Hepatocyte (in vitro differentiated cells): Measurements from ENCODE around the gene TEX47. TPM values are rescaled to one million over a fixed set of nuclear protein-coding genes. Genes with fewer than 3 reads are reported as not detected.

Source experiments
- DNase-seq: peaks from one replicate; pipeline ENCODE4 v3.0.0-alpha.2; 2016; ENCODE audit warnings: low spot score
- H2AFZ ChIP-seq: fragments of 200-600 bp; sonication (generic); 2 replicates; pipeline ENCODE4 v1.6.0; 2016; ENCODE audit warnings: antibody characterized with exemption, mild to moderate bottlenecking
- H3K27ac ChIP-seq: fragments of 200-600 bp; sonication (generic); 2 replicates; pipeline ENCODE4 v1.5.1; 2016; ENCODE audit warnings: mild to moderate bottlenecking
- H3K27me3 ChIP-seq: fragments of 200-600 bp; sonication (generic); 2 replicates; pipeline ENCODE4 v1.6.1; 2016
- H3K36me3 ChIP-seq: fragments of 200-600 bp; sonication (generic); replicated peaks from 2 replicates; pipeline ENCODE4 v1.5.1; 2016; ENCODE audit warnings: low read depth; ENCODE audit not compliant: insufficient read depth
- H3K4me1 ChIP-seq: fragments of 200-600 bp; sonication (generic); 2 replicates; pipeline ENCODE4 v1.5.1; 2016; ENCODE audit warnings: mild to moderate bottlenecking, moderate library complexity; ENCODE audit not compliant: insufficient read depth
- H3K4me2 ChIP-seq: fragments of 200-600 bp; sonication (generic); 2 replicates; pipeline ENCODE4 v1.6.0; 2016
- H3K4me3 ChIP-seq: fragments of 200-600 bp; sonication (generic); 2 replicates; pipeline ENCODE4 v1.5.1; 2016; ENCODE audit warnings: mild to moderate bottlenecking
- H3K79me2 ChIP-seq: fragments of 200-600 bp; sonication (generic); 2 replicates; pipeline ENCODE4 v1.6.0; 2017; ENCODE audit warnings: mild to moderate bottlenecking
- H3K9me2 ChIP-seq: fragments of 200-600 bp; sonication (generic); replicated peaks from 2 replicates; pipeline ENCODE4 v1.6.0; 2017; ENCODE audit warnings: mild to moderate bottlenecking; ENCODE audit not compliant: insufficient read depth
- H3K9me3 ChIP-seq: fragments of 200-600 bp; sonication (generic); 2 replicates; pipeline ENCODE4 v1.5.1; 2016; ENCODE audit warnings: low read depth, mild to moderate bottlenecking
- H4K20me1 ChIP-seq: fragments of 200-600 bp; sonication (generic); 2 replicates; pipeline ENCODE4 v1.6.0; 2016; ENCODE audit warnings: mild to moderate bottlenecking; ENCODE audit not compliant: insufficient read depth, poor library complexity, severe bottlenecking
- EZH2 ChIP-seq: fragments of 200-600 bp; sonication (generic); IDR thresholded peaks from 2 replicates; pipeline ENCODE4 v1.6.1; 2016; ENCODE audit warnings: antibody characterized with exemption, mild to moderate bottlenecking, borderline replicate concordance
- EZH2phosphoT487 ChIP-seq: fragments of 200-600 bp; sonication (generic); IDR thresholded peaks from one replicate; pipeline ENCODE4 v1.6.1; 2018; ENCODE audit warnings: antibody characterized with exemption, mild to moderate bottlenecking, low read depth, moderate library complexity; ENCODE audit not compliant: unreplicated experiment, severe bottlenecking
- WGBS: methylation state at CpG from one replicate; pipeline ENCODE4 v1.1.6; 2016; ENCODE audit warnings: low lambda C conversion rate; ENCODE audit errors: missing lambda C conversion rate; 5-methylcytosine and 5-hydroxymethylcytosine counted together
- polyA plus RNA-seq: library from polyadenylated mRNA; unstranded; fragments of >200 nt; fragmentation: Nextera tagmentation; extraction: Ambion mirVana; gene quantifications from 2 replicates; pipeline ENCODE4 v1.2.1, GENCODE V29; 2016
- total RNA-seq: library from RNA; depleted of rRNA; stranded (reverse); fragments of >200 nt; gene quantifications from 2 replicates; pipeline ENCODE4 v1.2.3, GENCODE V29; 2014
- TF ChIP-seq, protein P1 (sequence below): fragments of 200-600 bp; sonication (generic); IDR thresholded peaks from 2 replicates; pipeline ENCODE4 v1.5.1; 2016; ENCODE audit warnings: antibody characterized with exemption, mild to moderate bottlenecking; ENCODE audit not compliant: poor library complexity

Gene TEX47
- total and polyA plus RNA-seq, 2 experiments from 2014 or later: not detected

DNA sequence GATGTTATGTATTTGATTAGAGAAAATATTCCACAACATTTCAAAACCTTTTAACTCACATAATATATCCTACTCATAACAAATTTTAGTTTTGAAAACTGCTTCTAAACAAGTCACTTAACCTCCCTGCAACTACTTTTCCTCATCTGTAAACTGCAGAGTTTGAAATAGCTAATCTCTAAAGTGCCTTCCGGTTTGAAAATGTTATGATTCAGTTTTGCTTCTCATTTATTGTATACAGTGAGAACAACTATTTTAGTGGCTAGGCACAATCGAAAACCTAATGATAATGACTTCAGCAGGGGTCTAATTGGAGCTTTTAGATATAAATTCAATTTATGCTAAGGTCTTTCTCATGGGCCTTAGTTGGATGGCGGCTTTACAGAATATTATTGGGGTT, 30.7 kb upstream of the TEX47 start:
- Histone ChIP-seq H3K9me3 (no peaks in the 10 kb centered on the region), H3K27ac (no peak overlapping the region), H3K4me3 (no peak overlapping the region), H3K79me2 (no peaks in the 10 kb centered on the region), H3K9me2 (no peaks in the 10 kb centered on the region), H3K4me1 (no peaks in the 10 kb centered on the region), H3K27me3 (no peaks in the 10 kb centered on the region), H3K4me2 (no peak overlapping the region), H3K36me3 (no peaks in the 10 kb centered on the region), H2AFZ (no peak overlapping the region), H4K20me1 (no peaks in the 10 kb centered on the region)
- 85% methylated on average over 3 of the region's 3 CpGs for WGBS
- no peak for DNase-seq
- TF ChIP-seq, protein P1, sequence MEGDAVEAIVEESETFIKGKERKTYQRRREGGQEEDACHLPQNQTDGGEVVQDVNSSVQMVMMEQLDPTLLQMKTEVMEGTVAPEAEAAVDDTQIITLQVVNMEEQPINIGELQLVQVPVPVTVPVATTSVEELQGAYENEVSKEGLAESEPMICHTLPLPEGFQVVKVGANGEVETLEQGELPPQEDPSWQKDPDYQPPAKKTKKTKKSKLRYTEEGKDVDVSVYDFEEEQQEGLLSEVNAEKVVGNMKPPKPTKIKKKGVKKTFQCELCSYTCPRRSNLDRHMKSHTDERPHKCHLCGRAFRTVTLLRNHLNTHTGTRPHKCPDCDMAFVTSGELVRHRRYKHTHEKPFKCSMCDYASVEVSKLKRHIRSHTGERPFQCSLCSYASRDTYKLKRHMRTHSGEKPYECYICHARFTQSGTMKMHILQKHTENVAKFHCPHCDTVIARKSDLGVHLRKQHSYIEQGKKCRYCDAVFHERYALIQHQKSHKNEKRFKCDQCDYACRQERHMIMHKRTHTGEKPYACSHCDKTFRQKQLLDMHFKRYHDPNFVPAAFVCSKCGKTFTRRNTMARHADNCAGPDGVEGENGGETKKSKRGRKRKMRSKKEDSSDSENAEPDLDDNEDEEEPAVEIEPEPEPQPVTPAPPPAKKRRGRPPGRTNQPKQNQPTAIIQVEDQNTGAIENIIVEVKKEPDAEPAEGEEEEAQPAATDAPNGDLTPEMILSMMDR: no peak
- TF ChIP-seq EZH2 (no peak), EZH2phosphoT487 (no peak)

DNA sequence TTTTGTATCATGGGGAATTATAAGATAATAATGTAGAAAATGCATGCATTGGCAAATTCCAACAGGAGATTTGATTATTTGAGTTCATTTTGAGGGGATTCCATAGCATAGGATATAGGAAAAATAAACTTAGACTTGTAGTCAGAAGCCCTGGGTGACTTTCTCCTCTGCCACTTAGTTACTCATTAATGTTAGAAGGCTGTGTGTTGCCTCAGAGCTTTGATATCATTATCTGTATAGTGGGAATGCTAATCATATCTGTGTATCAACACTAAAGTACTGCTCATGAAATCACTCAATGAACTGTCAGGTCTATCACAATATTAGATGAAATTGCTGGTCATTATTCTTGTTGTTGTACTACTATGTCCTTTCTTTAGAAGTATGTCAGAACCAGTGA, 23.0 kb upstream of the TEX47 start:
- Histone ChIP-seq H3K36me3 (no peaks in the 10 kb centered on the region), H3K9me3 (no peaks in the 10 kb centered on the region), H3K27ac (no peak overlapping the region), H3K27me3 (no peaks in the 10 kb centered on the region), H2AFZ (no peak overlapping the region), H3K4me2 (no peak overlapping the region), H3K9me2 (no peaks in the 10 kb centered on the region), H3K79me2 (no peaks in the 10 kb centered on the region), H4K20me1 (no peaks in the 10 kb centered on the region), H3K4me3 (no peak overlapping the region), H3K4me1 (peaks cover 3% of the 10 kb centered on the region)
- no peak for DNase-seq
- no peak for TF ChIP-seq EZH2
- no peak for TF ChIP-seq EZH2phosphoT487
- TF ChIP-seq, protein P1: no peak

DNA sequence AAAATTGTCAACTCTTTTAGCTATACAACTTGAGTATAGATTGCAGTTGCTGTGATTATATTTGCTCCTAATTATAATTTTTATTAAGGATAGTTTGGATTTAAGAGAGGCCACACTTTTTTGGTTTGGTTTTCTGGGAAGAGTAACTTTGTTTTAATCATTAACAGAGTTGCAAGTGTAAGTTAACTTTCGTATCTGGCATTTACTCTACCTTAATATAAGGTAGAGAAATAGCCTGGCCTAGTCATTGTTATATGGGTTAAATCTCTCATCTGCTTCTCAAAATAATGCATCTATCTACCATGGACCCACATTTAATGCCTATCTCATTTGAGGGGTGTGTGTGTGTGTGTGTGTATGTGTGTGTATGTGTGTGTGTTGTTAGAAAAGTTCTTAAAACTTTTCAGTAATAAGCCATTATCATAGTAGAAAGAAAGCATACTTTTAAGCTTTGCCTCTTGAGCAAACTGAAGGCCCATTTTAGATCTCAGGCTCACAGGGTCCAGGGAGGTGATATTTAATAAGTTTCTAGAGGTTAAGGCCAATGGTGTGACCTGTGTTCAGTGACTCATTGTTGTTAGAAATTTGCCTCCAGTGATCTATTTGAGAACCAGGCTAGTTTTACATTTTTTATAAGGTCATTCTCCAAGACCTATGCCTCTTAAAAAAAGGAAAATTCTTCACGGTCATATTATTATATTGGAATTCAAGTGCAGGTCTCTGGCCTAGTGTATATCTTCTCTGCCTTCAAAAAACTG, 10.9 kb upstream of the TEX47 start:
- Histone ChIP-seq H3K36me3 (no peaks in the 10 kb centered on the region), H3K9me2 (no peaks in the 10 kb centered on the region), H3K4me2 (no peak overlapping the region), H3K4me3 (no peak overlapping the region), H2AFZ (no peak overlapping the region), H3K79me2 (no peaks in the 10 kb centered on the region), H3K4me1 (no peaks in the 10 kb centered on the region), H3K9me3 (no peaks in the 10 kb centered on the region), H4K20me1 (no peaks in the 10 kb centered on the region), H3K27me3 (no peaks in the 10 kb centered on the region), H3K27ac (no peak overlapping the region)
- DNase-seq: no peak
- WGBS: 63% methylated on average over 2 of the region's 2 CpGs
- TF ChIP-seq EZH2phosphoT487 (no peak), EZH2 (no peak)
- TF ChIP-seq, protein P1: no peak
